HCT116 (cell line): ENCODE results near the gene METTL15. TPM values are rescaled to one million over a fixed set of nuclear protein-coding genes. Genes with fewer than 3 reads are reported as not detected.

Experiments
- ATAC-seq: fragments of 200-7000 bp; cut with Tn5 transposase; 2 replicates; pipeline ENCODE4 v1.9.1; 2020; ENCODE audit warnings: mild to moderate bottlenecking, moderate library complexity
- BruUV-seq: library from RNA; stranded (reverse); fragments of 400-500 nt; replicated peaks from 2 replicates; lab custom pipeline; 2021; lab: Mats Ljungman, UMichigan
- CTCF ChIA-PET: fragments of 300-600 bp; sonication (Branson Sonifier 250); formaldehyde crosslinking; loops from one replicate; lab custom pipeline; 2021; ENCODE audit warnings: antibody characterized with exemption; lab: Charles Lee
- POLR2A ChIA-PET: fragments of 300-600, 350-600 bp; sonication (Branson Sonifier 250); formaldehyde crosslinking; loops from one replicate; lab custom pipeline; 2021; ENCODE audit warnings: antibody characterized with exemption; lab: Charles Lee
- RAD21 ChIA-PET, 2 experiments: fragments of 300-600 bp; sonication (Branson Sonifier 250); formaldehyde crosslinking; loops; one replicate each; lab custom pipeline; 2023; ENCODE audit warnings: low total read pairs in 2 of 2; ENCODE audit not compliant: uncharacterized antibody in 2 of 2, unreplicated experiment in 2 of 2, low non-redundant PET in 1 of 2; lab: Charles Lee
- DNase-seq: peaks from one replicate; pipeline ENCODE4 v3.0.0-alpha.2; 2010; ENCODE audit warnings: low read depth, low spot score
- H2AFZ ChIP-seq: fragments of 200-600 bp; shearing (Covaris generic), sonication (generic); 2 replicates; pipeline ENCODE4 v1.6.1; 2017; ENCODE audit warnings: low read depth, mixed run types, mixed read lengths, antibody characterized with exemption, low read length; ENCODE audit not compliant: poor library complexity, severe bottlenecking
- H3K27ac ChIP-seq: 2 replicates; pipeline ENCODE4 v1.5.1; 2012; ENCODE audit warnings: low read depth, low read length
- H3K27me3 ChIP-seq: fragments of 200-600 bp; sonication (generic); 2 replicates; pipeline ENCODE4 v1.6.1; 2016; ENCODE audit warnings: mixed run types, low read length, mixed read lengths; ENCODE audit not compliant: insufficient read depth
- H3K36me3 ChIP-seq, 2 experiments: fragments of 200-500 bp in 1 of 2; fragments of 200-600 bp in 1 of 2; sonication (Bioruptor generic) in 1 of 2; sonication (generic) in 1 of 2; 2 replicates each; pipeline versions ENCODE4 v1.5.1 to v1.6.1; 2014 to 2016; ENCODE audit warnings: low read length in 2 of 2, inconsistent platforms in 1 of 2, mixed read lengths in 1 of 2, mixed run types in 1 of 2; ENCODE audit not compliant: insufficient read depth in 2 of 2, control insufficient read depth in 1 of 2
- H3K4me1 ChIP-seq, 2 experiments: fragments of 200-600 bp in 1 of 2; sonication (generic) in 1 of 2; 2 replicates each; pipeline versions ENCODE4 v1.5.1 to v1.6.1; 2012 to 2017; ENCODE audit warnings: low read length in 2 of 2, inconsistent platforms in 1 of 2, mild to moderate bottlenecking in 1 of 2, mixed read lengths in 1 of 2, mixed run types in 1 of 2, moderate library complexity in 1 of 2; ENCODE audit not compliant: insufficient read depth in 2 of 2, control insufficient read depth in 1 of 2
- H3K4me2 ChIP-seq: fragments of 200-600 bp; sonication (generic); 2 replicates; pipeline ENCODE4 v1.6.1; 2017; ENCODE audit warnings: mixed run types, low read length, mixed read lengths
- H3K4me3 ChIP-seq, 2 experiments: fragments of 200-600 bp in 1 of 2; sonication (generic) in 1 of 2; replicated peaks in 1 of 2; 2 replicates each; pipeline ENCODE4 v1.5.1; 2011 to 2016; ENCODE audit warnings: low read length in 2 of 2, control low read depth in 1 of 2, low read depth in 1 of 2, mild to moderate bottlenecking in 1 of 2, mixed read lengths in 1 of 2, mixed run types in 1 of 2
- H3K79me2 ChIP-seq: fragments of 200-600 bp; sonication (generic); 2 replicates; pipeline ENCODE4 v1.6.1; 2017; ENCODE audit warnings: mild to moderate bottlenecking, mixed run types, low read length, moderate library complexity, mixed read lengths; ENCODE audit not compliant: insufficient read depth
- H3K9ac ChIP-seq: fragments of 200-600 bp; sonication (generic); 2 replicates; pipeline ENCODE4 v1.6.1; 2016; ENCODE audit warnings: low read length, mixed read lengths
- H3K9me2 ChIP-seq: fragments of 200-600 bp; sonication (generic), shearing (Covaris generic); 2 replicates; pipeline ENCODE4 v1.6.1; 2017; ENCODE audit warnings: mixed run types, mild to moderate bottlenecking, moderate library complexity; ENCODE audit not compliant: insufficient read depth
- H3K9me3 ChIP-seq, 2 experiments: fragments of 200-500 bp in 1 of 2; fragments of 200-600 bp in 1 of 2; sonication (Bioruptor generic) in 1 of 2; sonication (generic) in 1 of 2; 2 replicates each; pipeline ENCODE4 v1.6.1; 2014 to 2017; ENCODE audit warnings: low read length in 2 of 2, mixed read lengths in 2 of 2, inconsistent platforms in 1 of 2, low read depth in 1 of 2, mild to moderate bottlenecking in 1 of 2, mixed run types in 1 of 2, moderate library complexity in 1 of 2; ENCODE audit not compliant: control insufficient read depth in 1 of 2, insufficient read depth in 1 of 2
- H4K20me1 ChIP-seq: fragments of 200-600 bp; sonication (generic), shearing (Covaris generic); 2 replicates; pipeline ENCODE4 v1.6.1; 2017; ENCODE audit warnings: mixed run types, mild to moderate bottlenecking, moderate library complexity; ENCODE audit not compliant: insufficient read depth
- CTCF ChIP-seq, 3 experiments: fragments of 200-600 bp in 1 of 3; sonication (generic) in 1 of 3; IDR thresholded peaks in 2 of 3; conservative IDR thresholded peaks in 1 of 3; 2 replicates each; pipeline ENCODE4 v1.5.1; 2012 to 2017; ENCODE audit warnings: low read depth in 2 of 3, low read length in 2 of 3, antibody characterized with exemption in 1 of 3, borderline replicate concordance in 1 of 3, control low read depth in 1 of 3, mild to moderate bottlenecking in 1 of 3, mixed read lengths in 1 of 3, mixed run types in 1 of 3, moderate library complexity in 1 of 3; ENCODE audit not compliant: insufficient read depth in 1 of 3
- EGR1 ChIP-seq: IDR thresholded peaks from 2 replicates; pipeline ENCODE4 v1.6.1; 2012; ENCODE audit warnings: low read depth
- EZH2 ChIP-seq: fragments of 200-600 bp; sonication (generic); IDR thresholded peaks from 2 replicates; pipeline ENCODE4 v1.6.1; 2017; ENCODE audit warnings: antibody characterized with exemption, mixed run types
- FOSL1 ChIP-seq: IDR thresholded peaks from 2 replicates; pipeline ENCODE4 v1.6.1; 2012; ENCODE audit warnings: low read depth
- POLR2A ChIP-seq: IDR thresholded peaks from 2 replicates; pipeline ENCODE4 v1.7.0; 2011; ENCODE audit warnings: borderline replicate concordance; ENCODE audit not compliant: insufficient read depth, insufficient read length; ENCODE audit errors: extremely low read depth
- REST ChIP-seq: IDR thresholded peaks from 2 replicates; pipeline ENCODE4 v1.6.1; 2012; ENCODE audit warnings: low read depth
- SP1 ChIP-seq: IDR thresholded peaks from 2 replicates; pipeline ENCODE4 v1.6.1; 2012; ENCODE audit warnings: low read depth
- TCF7L2 ChIP-seq: IDR thresholded peaks from 2 replicates; pipeline ENCODE4 v1.7.0; 2011; ENCODE audit warnings: borderline replicate concordance, inconsistent platforms; ENCODE audit not compliant: insufficient read depth, insufficient read length; ENCODE audit errors: extremely low read depth
- YY1 ChIP-seq: IDR thresholded peaks from 2 replicates; pipeline ENCODE4 v1.6.1; 2011; ENCODE audit warnings: low read length, low read depth, moderate library complexity, mild to moderate bottlenecking; ENCODE audit not compliant: insufficient replicate concordance; ENCODE audit errors: extremely low read depth
- ZBTB33 ChIP-seq: IDR thresholded peaks from 2 replicates; pipeline ENCODE4 v1.6.1; 2011; ENCODE audit warnings: mild to moderate bottlenecking, low read length, moderate library complexity; ENCODE audit not compliant: insufficient replicate concordance; ENCODE audit errors: extremely low read depth
- ZFX ChIP-seq: fragments of 450-650 bp; IDR thresholded peaks from 2 replicates; pipeline ENCODE4 v1.6.1; 2017
- ZNF274 ChIP-seq: fragments of 200-500 bp; sonication (Bioruptor generic); IDR thresholded peaks from 2 replicates; pipeline ENCODE4 v1.6.1; 2014; ENCODE audit warnings: mild to moderate bottlenecking, low read depth, low read length, inconsistent platforms
- intact Hi-C: fragments of 100-400 bp; cut with micrococcal nuclease; formaldehyde crosslinking; loops from 2 replicates; pipeline ENCODE4 v1.10.0; 2022
- total RNA-seq: library from RNA; stranded (reverse); gene quantifications from one replicate; pipeline ENCODE4 v1.2.1, GENCODE V29; 2021; ENCODE audit not compliant: unreplicated experiment

The METTL15 gene
- total RNA-seq, 1 experiment from 2014 or later = 25.3 TPM

DNA sequence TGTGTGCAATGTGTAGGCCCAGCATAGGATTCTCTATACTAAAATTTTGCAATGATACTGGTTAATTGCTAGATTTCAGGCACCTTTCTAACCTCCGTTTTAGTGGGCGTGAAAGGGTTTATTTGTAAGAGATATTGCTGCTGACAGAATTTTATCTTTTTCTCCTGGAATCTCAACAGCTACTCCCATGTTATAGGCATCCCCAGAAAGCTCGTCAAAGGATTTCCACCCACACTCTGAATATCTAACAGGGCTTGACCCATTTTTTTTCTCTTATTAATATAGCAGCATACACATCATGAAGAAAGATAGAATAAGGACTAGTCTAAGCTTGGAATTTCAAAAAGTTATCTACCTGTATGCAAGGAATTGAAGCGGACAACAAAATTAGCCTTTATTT is 124.5 kb downstream of the METTL15 start:
- Histone ChIP-seq H3K79me2 (0 out of 2 replicates have a peak, but pooled peaks cover 3% of the 10 kb centered on the region), H3K4me3 (no peak overlapping the region), H2AFZ (no peak overlapping the region), H3K4me2 (no peak overlapping the region), H3K9ac (no peak overlapping the region), H3K4me1 (peaks cover 5 to 7% of the 10 kb centered on the region in 2 experiments), H4K20me1 (no peaks in the 10 kb centered on the region), H3K9me3 (no peaks in the 10 kb centered on the region), H3K9me2 (no peaks in the 10 kb centered on the region), H3K36me3 (0 out of 4 replicates have a peak, but pooled peaks cover 0 to 6% of the 10 kb centered on the region in 2 experiments), H3K27ac (no peak overlapping the region), H3K27me3 (no peaks in the 10 kb centered on the region)
- TF ChIP-seq FOSL1 = no peak
- TF ChIP-seq ZFX = no peak
- no peak for TF ChIP-seq REST
- no peak for TF ChIP-seq TCF7L2
- TF ChIP-seq ZNF274 = no peak
- no peak for TF ChIP-seq CTCF (IDR thresholded peaks at IDR 0.05 in 2 of 3, conservative IDR thresholded peaks at IDR 0.05 in 1 of 3; ENCODE audit: borderline replicate concordance in 1 of 3, insufficient read depth in 1 of 3, low read depth in 2 of 3, low read length in 2 of 3)
- no peak for TF ChIP-seq EGR1
- no peak for TF ChIP-seq ZBTB33
- no peak for TF ChIP-seq EZH2
- TF ChIP-seq SP1 = no peak
- no peak for TF ChIP-seq POLR2A
- no peak for TF ChIP-seq YY1
- ChIA-PET RAD21 (no interaction called here), POLR2A (no interaction called here), CTCF (no interaction called here)
- no TSS peak for BruUV-seq
- intact Hi-C loops = no loop called here
- ATAC-seq = no peak
- no peak for DNase-seq
